Cardiac fibroblast (primary cell): Measurements from ENCODE around the gene CTNNAL1.
A peak's percentile ranks its signal among the peaks of the same experiment; 100 is the strongest.

Experiments used
- DNase-seq, 2 donors: peaks; one replicate each; pipeline versions ENCODE4 v3.0.0 to v3.0.0-alpha.2; 2010; ENCODE audit warnings: low read depth in 2 of 2
- H3K4me3 ChIP-seq, 2 donors: replicated peaks in 1 of 2; 1 replicate in 1 of 2; 2 replicates in 1 of 2; pipeline ENCODE4 v1.5.1; 2011; ENCODE audit warnings: low read depth in 2 of 2, low read length in 2 of 2, mild to moderate bottlenecking in 2 of 2, moderate library complexity in 1 of 2
- CTCF ChIP-seq: IDR thresholded peaks from one replicate; pipeline ENCODE4 v1.5.1; 2011; ENCODE audit warnings: low read depth, mild to moderate bottlenecking, low read length, inconsistent platforms

CTNNAL1 gene

GRCh38 chr9:108996643-108997042 is 16.7 kb downstream of the CTNNAL1 start:
- H3K4me3 ChIP-seq, result no peak overlapping the region
- no peak for DNase-seq
- TF ChIP-seq CTCF, result no peak

GRCh38 chr9:108994695-108995094 is 18.6 kb downstream of the CTNNAL1 start:
- H3K4me3 ChIP-seq, result no peak overlapping the region
- DNase-seq, result peak; percentile 72 to 84
- TF ChIP-seq CTCF, result no peak

GRCh38 chr9:108991479-108991878 is 21.8 kb downstream of the CTNNAL1 start:
- peak in 1 of 2 donors; percentile 53 for DNase-seq
- no peak overlapping the region for H3K4me3 ChIP-seq
- no peak for TF ChIP-seq CTCF

- TF ChIP-seq CTCF, result no peak
- no peak overlapping the region for H3K4me3 ChIP-seq
- DNase-seq, result no peak
These were observed 29.4 kb downstream of the CTNNAL1 start for GRCh38 chr9:108983885-108984284.

GRCh38 chr9:108980893-108981292 is 32.4 kb downstream of the CTNNAL1 start:
- no peak for TF ChIP-seq CTCF
- no peak overlapping the region for H3K4me3 ChIP-seq
- DNase-seq, result no peak

GRCh38 chr9:108978205-108978604 is 35.1 kb downstream of the CTNNAL1 start:
- no peak overlapping the region for H3K4me3 ChIP-seq
- no peak for TF ChIP-seq CTCF
- peak in 1 of 2 donors; percentile 7 for DNase-seq

GRCh38 chr9:108973895-108974294 is 39.4 kb downstream of the CTNNAL1 start:
- TF ChIP-seq CTCF, result no peak
- no peak overlapping the region for H3K4me3 ChIP-seq
- DNase-seq, result no peak
